HepG2 (cell line): Measurements from ENCODE around the gene OSBPL1A. TPM values are rescaled to one million over a fixed set of nuclear protein-coding genes. Genes with fewer than 3 reads are reported as not detected.
A peak's percentile ranks its signal among the peaks of the same experiment; 100 is the strongest.

Source experiments
- AFF4 ChIP-seq: sonication (generic); formaldehyde crosslinking; IDR thresholded peaks from 2 replicates; pipeline ENCODE4 v1.4.0; 2020; ENCODE audit warnings: missing genetic modification reagents
- JUN ChIP-seq: sonication (generic); formaldehyde crosslinking; IDR thresholded peaks from 2 replicates; pipeline ENCODE4 v1.4.0; 2020; ENCODE audit warnings: mild to moderate bottlenecking, missing genetic modification reagents
- NFE2 ChIP-seq: sonication (generic); formaldehyde crosslinking; IDR thresholded peaks from 2 replicates; pipeline ENCODE4 v1.4.0; 2020; ENCODE audit warnings: missing genetic modification reagents
- polyA plus RNA-seq, 8 experiments: library from polyadenylated mRNA; depleted of rRNA in 3 of 8; stranded (reverse) in 7 of 8; unstranded in 1 of 8; fragments of >200 nt; fragmentation: Illumina TruSeq in 4 of 8; extraction: Trizol in 4 of 8; gene quantifications; 2 replicates each; pipeline versions ENCODE4 v1.2.1 to v1.2.3, GENCODE V29; 2011 to 2016; ENCODE audit warnings: low read depth in 4 of 8, missing spikeins in 1 of 8, mixed read lengths in 1 of 8; ENCODE audit not compliant: insufficient read depth in 1 of 8
- total RNA-seq, 5 experiments: library from RNA; depleted of rRNA; stranded (reverse); fragments of >200 nt; fragmentation: Illumina TruSeq; extraction: Trizol; gene quantifications; 2 replicates each; pipeline ENCODE4 v1.2.3, GENCODE V29; 2016; ENCODE audit warnings: low read depth in 1 of 5
- TF ChIP-seq, protein P1 (sequence below): conservative IDR thresholded peaks from 2 replicates; pipeline ENCODE4 v1.6.1; 2018; ENCODE audit warnings: missing genetic modification reagents
- TF ChIP-seq, protein P2 (sequence below): IDR thresholded peaks from 2 replicates; pipeline ENCODE4 v1.6.1; 2016

OSBPL1A gene
- total and polyA plus RNA-seq, 2 of the 13 experiments (the other 11 are each of a cell fraction or from before 2014, with no cell fraction given), result 0.02 TPM; not detected in 1

DNA sequence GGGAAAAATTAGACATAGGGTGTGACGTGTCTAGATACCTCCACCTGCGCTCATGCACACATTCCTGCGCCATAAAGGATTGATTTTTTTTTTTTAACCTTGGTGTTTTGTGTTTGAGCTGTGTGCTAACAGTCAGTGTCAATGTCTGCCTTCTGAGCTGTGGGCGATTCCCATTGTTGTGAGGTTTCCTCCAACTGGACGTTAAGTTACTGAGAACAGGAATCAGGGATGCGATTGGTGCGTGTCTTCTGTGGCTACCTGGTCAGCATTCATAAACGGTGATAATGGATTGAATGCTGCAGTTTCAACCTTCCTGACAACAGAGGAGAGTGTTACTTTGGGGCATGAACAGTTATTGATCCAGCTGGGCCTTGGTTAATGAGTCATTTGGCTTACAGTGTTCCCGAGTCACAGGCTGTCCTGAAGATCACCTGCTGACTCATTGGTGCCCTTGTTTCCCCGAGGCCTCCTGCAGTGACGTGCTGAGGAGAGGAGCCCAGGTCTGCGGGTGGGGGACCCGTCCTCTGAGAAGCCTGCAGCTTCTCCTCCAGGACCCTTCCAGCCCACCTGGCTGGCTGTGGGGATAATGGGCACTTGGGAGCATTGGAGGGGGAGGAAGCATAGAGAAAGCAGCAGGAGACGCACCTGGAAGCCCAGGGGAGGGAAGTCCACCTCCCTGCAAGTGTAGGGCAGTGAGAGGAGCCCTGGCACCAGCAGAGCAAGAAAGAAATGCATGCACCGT is 284.6 kb downstream of the OSBPL1A start (continued):
- peak; percentile 87 for TF ChIP-seq NFE2 (CRISPR knock-in tag)
- TF ChIP-seq, protein P1, sequence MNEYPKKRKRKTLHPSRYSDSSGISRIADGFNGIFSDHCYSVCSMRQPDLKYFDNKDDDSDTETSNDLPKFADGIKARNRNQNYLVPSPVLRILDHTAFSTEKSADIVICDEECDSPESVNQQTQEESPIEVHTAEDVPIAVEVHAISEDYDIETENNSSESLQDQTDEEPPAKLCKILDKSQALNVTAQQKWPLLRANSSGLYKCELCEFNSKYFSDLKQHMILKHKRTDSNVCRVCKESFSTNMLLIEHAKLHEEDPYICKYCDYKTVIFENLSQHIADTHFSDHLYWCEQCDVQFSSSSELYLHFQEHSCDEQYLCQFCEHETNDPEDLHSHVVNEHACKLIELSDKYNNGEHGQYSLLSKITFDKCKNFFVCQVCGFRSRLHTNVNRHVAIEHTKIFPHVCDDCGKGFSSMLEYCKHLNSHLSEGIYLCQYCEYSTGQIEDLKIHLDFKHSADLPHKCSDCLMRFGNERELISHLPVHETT (CRISPR knock-in tag), result no peak
- TF ChIP-seq, protein P2, sequence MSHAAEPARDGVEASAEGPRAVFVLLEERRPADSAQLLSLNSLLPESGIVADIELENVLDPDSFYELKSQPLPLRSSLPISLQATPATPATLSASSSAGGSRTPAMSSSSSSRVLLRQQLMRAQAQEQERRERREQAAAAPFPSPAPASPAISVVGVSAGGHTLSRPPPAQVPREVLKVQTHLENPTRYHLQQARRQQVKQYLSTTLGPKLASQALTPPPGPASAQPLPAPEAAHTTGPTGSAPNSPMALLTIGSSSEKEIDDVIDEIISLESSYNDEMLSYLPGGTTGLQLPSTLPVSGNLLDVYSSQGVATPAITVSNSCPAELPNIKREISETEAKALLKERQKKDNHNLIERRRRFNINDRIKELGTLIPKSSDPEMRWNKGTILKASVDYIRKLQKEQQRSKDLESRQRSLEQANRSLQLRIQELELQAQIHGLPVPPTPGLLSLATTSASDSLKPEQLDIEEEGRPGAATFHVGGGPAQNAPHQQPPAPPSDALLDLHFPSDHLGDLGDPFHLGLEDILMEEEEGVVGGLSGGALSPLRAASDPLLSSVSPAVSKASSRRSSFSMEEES (CRISPR knock-in tag), result peak; percentile 65
- peak; percentile 89 for TF ChIP-seq JUN
- TF ChIP-seq AFF4, result no peak
